Hepatocyte (in vitro differentiated cells): ENCODE measurements around the gene BAZ1B.

Experiments
- CTCF ChIP-seq: fragments of 200-600 bp; sonication (generic); IDR thresholded peaks from 2 replicates; pipeline ENCODE4 v1.5.1; 2016; ENCODE audit warnings: antibody characterized with exemption, mild to moderate bottlenecking; ENCODE audit not compliant: poor library complexity
- EZH2 ChIP-seq: fragments of 200-600 bp; sonication (generic); IDR thresholded peaks from 2 replicates; pipeline ENCODE4 v1.6.1; 2016; ENCODE audit warnings: antibody characterized with exemption, mild to moderate bottlenecking, borderline replicate concordance
- EZH2phosphoT487 ChIP-seq: fragments of 200-600 bp; sonication (generic); IDR thresholded peaks from one replicate; pipeline ENCODE4 v1.6.1; 2018; ENCODE audit warnings: antibody characterized with exemption, mild to moderate bottlenecking, low read depth, moderate library complexity; ENCODE audit not compliant: unreplicated experiment, severe bottlenecking

- TF ChIP-seq EZH2 (no peak), CTCF (no peak), EZH2phosphoT487 (no peak)
Measured at GRCh38 chr7:73478549-73478948, 43.5 kb downstream of the BAZ1B start.
